ENCODE data around the gene NLRC5.
"Not testable (repeated sequence)": the region's sequence is repeated elsewhere in the genome, so short reads cannot be mapped to it uniquely, and the experiment has no call there.

Gene NLRC5

DNA sequence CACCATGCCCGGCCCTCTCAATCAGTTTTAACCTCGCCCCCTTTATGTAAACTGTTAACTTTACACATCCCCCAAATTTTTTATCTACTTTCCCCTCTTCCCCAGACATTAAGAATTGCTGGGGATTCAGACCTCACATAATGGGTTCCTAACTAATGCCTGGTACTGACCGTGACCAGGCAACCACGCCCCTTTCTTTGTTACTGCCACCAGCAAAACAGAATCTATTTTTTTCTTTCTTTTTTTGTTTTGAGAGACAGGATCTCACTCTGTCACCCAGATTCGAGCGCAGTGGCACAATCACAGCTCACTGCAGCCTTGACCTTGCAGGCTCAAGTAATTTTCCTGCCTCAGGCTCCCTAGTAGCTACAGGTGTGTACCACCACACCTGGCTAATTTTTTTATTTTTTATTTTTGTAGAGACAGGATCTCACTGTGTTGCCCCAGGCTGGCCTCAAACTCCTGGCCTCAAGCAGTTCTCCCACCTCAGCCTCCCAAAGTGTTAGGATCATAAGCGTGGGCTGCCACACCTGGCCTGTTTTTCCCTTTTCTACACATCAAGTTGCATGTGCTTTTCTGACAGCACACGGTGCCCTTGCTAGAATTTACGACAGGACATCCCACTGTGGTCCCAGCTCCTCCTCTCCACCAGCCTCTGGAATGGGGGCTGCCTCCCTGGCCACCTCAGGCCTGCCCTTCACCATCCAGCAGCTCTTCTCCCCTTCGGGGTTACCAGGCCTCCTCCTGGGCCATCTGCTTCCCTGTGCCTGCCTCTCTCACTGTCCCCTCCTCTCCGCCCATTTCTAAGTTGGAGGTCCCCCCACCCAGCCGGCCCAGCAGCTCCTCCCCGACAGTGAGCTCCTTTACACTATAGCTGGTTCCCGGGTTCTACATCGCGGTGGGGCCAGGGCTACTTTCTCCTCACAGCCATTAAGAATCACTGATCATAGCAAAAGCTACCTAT is 113.8 kb downstream of the NLRC5 start:
- no peak for DNase-seq

GRCh38 chr16:57104706-57105105 is 115.3 kb downstream of the NLRC5 start:
- DNase-seq: no peak

GRCh38 chr16:57105184-57105583 is 115.8 kb downstream of the NLRC5 start:
- no peak for DNase-seq

DNA sequence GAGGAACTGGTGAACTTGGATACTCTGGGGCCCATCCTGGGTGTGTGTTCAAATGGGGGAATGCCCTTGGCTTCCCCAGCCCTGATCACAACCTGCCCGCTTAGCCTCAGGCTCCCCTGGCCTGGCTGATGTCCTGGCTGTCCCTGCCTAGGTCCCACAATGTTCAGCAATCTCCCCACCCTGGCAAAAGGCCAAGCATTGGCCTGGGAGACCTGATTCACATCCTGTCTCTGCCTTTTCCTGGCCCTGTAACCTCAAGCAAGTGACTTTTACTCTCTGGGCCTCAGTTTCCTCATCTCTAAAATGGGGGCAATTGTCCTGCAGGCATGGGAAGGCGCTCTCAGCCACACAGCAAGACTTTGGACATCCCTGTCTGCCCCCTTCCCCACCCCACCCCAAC is 117.4 kb downstream of the NLRC5 start:
- no peak for DNase-seq

DNA sequence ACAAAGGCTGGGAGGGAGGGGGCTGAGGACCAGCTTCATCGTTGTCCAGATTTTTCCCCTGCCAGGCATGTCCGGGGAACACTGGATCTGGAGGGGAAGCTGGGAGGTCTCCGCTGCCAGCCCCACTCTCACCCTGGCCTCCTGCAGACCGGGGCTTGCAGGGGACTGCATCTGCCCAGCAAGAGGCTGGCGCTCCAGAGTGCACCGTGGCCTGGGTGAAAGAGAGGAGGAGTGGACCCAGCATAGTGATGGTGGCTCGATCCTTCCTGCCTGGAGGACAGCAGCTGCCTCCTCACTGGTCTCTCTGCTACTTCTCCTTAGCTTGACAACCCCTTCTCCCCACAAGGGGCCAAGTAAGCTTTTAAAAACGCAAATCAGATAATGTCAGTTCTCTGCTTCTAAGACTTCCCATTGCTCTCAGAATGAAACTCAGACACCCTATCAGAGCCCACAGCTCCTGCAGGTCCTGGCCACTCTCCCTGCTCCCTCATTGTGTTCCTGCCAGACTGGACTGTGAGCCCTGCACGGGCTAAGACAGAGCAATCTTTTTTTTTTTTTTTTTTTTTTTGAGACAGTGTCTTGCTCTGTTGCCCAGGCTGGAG is 118.1 kb downstream of the NLRC5 start:
- no peak for DNase-seq

DNA sequence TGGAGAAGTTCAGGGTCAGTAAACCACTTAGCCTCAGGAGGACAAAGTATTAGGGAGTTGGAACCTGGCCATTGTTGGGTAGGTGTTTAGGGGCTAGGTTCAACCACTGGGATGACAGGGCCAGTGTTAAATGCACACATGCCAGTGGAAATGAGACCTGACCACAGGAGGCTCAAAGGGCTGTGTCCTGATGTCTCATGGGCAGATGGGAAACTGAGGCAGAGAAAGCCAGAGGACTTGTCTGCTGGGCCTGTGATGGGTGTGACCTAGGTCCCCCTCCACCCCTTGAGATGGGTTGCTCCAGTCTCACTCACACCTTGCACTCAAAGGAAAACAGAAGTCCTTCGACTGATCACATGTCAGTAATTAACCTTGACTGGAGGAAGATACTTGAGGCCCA is 119.1 kb downstream of the NLRC5 start:
- DNase-seq: no peak

- not testable (repeated sequence) for DNase-seq
Observed at GRCh38 chr16:57109259-57110105, 120.1 kb downstream of the NLRC5 start.

- no peak for DNase-seq
Observed at GRCh38 chr16:57110937-57111336, 121.6 kb downstream of the NLRC5 start.

DNA sequence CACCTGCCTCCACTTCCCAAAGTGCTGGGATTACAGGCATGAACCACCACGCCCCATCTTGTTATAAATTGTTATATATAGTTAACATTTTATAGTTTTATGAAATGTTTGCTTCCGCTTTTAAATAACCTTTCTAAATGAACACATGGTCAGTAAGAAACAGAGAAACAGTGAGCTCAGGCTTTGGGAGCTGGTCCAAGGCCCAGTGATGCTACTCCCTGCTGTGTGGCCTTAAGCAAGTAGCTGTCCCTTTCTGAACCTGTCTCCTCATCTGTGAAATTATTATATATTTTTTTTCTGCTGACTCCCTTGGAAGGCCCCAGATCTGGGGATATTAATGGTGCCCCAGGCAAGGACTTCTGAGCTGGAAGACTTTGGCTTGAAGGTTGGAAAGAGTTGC is 122.1 kb downstream of the NLRC5 start:
- DNase-seq: no peak

GRCh38 chr16:57112403-57113041 is 123.2 kb downstream of the NLRC5 start:
- DNase-seq: no peak

GRCh38 chr16:57113042-57113453 is 123.7 kb downstream of the NLRC5 start:
- DNase-seq: no peak

DNA sequence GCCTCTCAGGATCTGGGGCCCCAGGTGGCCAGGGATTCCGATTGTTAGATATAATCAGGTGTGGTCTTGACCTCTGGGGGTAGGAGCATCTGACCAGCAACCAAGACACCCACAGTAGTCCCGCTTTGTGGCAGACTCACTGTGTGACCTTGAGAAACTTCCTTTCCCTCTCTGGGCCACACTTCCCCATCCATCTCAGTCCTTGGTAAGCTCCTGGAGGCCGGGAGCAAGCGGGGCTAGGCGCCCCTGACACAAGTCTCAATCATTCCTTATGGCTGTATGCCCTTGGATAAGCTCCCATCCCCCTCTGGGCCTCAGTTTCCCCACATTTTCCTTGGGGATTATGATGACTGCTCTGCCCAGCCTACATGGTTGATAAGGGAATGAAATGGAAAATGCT is 124.3 kb downstream of the NLRC5 start:
- no peak for DNase-seq

DNA sequence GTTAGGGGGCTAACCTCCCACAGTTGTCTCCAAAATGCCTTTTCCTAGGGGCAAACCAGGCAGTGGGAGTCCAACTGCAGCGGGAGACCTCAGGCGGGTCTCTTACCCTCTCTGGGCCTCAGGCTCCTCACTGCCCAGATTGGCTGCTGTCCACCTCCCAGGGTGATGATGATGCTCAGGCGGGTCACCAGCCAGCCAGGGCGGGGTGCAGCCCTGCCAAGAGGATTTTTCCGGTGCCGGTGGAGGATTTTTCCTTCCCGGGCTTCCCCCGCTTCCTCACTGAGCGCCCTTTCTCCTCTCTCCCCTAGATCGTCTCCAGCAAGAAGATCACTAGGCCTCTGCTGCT is 125.8 kb downstream of the NLRC5 start:
- no peak for DNase-seq

DNA sequence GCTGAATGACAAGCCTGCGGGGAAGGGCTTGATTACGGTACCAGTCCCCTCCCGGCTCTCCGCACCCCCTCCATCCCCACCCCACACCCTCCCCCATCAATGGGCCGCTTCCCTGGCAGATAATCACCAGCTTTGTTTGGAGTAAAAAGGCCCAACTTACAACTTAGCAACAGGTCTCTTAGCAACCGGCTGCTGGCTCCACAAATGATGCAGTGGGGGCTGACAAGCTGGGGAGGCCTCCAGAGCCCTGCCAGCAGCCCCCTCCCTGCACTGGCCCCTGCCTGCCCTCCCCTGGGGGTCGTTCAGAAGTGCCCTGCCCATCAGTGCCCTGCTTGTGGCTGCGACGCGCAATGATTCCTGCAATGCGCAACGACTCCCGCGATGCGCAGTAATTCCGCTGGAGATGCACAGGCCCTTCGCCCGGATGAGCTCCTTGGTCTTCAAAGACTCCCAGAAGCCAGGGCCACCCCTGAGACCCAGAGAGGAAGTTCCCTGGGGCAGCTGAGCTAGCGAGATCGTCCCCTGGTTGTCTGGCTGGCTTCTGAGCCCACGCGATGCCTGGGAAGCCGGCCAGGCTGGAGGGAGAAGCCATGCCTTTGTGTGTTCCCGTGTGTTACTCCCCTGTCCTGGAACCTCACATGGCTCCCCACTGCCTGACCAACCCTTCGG is 126.3 kb downstream of the NLRC5 start:
- no peak for DNase-seq

DNA sequence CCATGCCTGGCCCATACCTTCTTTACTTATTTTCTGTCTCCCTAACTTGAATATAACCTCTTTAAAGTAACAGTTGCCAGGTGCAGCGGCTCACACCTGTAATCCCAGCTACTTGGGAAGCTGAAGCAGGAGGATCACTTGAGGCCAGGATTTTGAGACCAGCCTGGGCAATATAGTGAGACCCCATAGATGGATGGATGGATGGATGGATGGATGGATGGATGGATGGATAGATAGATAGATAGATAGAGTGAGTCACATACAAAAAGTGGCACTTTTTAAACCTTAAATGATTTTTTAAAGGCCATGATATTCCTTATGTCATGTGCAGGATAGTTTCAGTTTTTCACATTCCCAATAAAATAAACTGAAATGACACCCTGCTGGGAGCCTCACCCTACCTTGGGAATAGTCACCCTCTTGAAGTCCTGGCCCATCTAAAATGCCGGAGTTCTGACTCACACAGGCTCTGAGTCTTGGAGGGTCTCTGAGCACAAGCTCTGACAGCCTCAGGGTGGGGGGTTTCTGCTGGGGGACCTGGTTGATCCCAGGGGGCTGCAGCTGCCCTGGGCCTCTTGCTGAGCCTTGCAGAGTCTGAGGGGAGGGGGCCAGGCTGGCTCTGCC is 129.2 kb downstream of the NLRC5 start:
- DNase-seq: no peak

DNA sequence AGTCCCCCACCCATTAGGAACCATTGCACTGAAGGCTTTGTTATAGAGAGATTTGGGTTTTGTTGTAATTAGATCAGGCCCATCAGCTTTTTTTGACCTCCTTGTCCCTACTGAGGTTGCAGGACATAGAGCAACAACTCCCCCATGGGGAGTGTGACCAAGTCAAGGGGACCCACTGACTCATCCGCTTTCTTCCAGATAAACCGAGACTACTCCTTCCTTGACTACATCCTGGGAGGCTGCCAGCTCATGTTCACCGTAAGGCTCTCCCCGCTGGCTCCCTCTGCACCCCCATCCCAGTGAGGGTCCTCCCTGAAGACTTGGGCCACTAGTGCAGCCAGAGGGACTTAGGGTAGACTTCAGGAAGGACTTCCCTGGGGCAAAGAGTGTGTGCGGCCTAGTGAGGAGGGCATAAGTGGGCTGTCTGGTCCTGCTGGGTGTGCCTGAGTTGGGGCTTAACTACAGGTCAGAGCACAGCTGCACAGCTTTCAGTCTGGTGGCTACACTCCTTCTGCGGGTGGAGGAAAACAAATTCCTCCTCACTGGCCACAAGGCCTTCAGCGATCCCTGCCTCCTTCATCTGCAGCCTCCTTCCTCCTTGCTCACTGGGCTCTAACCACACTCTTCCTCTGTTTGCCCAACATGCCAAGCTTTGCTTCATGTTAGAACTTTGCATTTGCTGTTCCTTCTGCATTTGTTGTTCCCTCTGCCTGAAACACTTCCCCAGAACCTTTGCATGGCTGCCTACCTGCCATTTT is 134.0 kb downstream of the NLRC5 start:
- DNase-seq: no peak

GRCh38 chr16:57123974-57124674 is 134.8 kb downstream of the NLRC5 start:
- DNase-seq: no peak

- DNase-seq: no peak
Observed at GRCh38 chr16:57125376-57125775, 136.0 kb downstream of the NLRC5 start.

GRCh38 chr16:57125969-57126368 is 136.6 kb downstream of the NLRC5 start:
- no peak for DNase-seq

GRCh38 chr16:57126411-57126810 is 137.1 kb downstream of the NLRC5 start:
- DNase-seq: no peak

Data from right kidney (tissue), 1 donor.